NCI-H146 (cell line): ENCODE measurements around the gene PLXND1.
"Not testable (repeated sequence)": the region's sequence is repeated elsewhere in the genome, so short reads cannot be mapped to it uniquely, and the experiment has no call there.

Experiments used
- DNase-seq: peaks from one replicate; lab custom pipeline; 2025; lab: John Stamatoyannopoulos, UW

The PLXND1 gene

DNA sequence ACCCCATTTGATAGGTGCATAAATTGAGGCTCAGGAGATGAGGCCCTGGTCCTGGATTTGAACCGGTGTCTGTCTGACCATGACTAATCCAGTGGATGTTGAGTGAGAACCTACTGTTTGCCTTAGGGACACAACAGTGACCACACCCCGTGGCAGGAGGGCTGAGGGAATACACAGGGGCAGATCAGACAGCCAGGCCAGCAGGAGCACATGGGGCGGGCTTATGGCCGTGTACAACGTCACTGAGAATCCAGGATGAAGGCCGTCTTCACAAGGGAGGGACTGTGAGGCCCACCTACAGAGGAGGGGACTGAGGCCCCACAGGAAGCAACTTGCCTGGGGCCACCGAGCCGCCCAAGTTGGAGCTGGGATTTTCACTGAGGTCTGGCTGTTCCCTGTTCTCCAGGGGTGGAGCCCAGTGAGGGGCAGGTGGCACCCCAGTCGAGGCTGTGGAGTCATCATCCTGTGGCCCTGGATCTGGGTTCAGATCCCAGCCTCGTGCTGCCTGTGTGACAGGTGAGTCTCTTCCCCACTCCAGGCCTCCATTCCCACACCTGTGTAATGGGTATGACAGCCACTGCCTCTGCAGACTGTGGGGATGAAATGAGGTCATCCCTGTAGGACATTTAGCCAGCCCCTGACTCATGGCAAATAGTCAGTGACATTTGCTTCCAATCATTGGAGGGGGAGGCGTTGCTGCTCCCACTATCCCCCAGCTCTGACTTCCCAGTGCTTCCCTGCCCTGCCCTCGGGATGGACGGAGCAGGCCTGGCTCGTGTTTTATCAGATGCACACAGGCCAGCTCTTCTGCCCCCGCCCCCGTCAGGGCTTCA lies 6.3 kb upstream of the PLXND1 start:
- DNase-seq, result no peak

DNA sequence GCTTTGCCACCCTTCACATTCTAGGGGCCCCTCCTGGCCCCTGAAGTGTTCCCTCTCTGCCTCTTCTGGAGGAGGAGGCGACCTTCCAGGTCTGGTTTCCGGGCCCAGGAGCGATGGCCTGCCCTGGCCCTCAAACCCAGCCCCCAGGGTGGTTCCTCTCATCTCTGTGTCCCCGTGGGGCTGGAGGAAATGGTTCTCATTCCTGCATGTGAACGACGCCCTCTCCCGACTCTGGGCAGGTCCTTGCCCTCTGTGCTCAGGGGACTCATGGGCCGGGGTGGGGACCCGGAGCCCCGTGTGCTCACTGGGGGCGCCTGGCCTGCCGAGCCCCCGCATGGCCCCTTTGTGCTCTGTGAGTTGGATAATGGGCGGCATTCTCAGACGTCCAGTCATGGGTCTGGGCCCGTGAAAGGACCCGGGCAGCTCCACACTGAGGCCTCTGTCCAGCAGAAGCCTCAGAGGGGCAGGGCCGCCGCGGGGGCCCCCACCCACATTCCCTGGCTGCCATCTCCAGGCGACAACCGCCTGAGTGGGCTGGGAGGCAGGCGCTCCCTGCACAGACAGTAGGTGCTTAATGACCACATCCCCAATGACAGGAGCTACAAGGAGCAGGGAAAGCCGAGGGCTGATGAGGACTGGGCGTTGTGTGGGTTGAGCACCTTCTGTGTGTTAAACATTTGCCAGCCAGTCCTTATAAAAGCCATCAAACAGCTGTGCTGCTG lies 5.5 kb upstream of the PLXND1 start:
- no peak for DNase-seq

DNA sequence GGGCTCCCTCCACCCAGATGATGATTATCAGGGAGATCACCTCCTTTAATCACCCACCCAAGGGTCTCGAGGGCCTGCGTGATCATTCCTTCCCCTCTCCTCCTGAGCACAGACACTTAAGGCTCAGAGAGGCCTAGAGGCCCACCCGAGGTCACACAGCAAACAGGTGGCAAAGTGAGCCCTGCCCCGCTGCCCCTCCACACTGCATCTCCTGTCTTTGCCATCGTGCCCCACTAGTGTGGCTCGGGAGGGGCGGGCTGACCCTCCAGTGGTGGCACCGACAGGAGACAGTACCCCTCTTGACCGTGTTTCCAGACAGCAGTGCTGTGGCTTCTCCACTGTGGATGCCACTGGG lies 4.9 kb upstream of the PLXND1 start:
- DNase-seq, result no peak

- DNase-seq, result not testable (repeated sequence)
These were observed 4.4 kb upstream of the PLXND1 start for GRCh38 chr3:129610794-129611445.

GRCh38 chr3:129610276-129610675 lies 3.8 kb upstream of the PLXND1 start:
- DNase-seq, result no peak

DNA sequence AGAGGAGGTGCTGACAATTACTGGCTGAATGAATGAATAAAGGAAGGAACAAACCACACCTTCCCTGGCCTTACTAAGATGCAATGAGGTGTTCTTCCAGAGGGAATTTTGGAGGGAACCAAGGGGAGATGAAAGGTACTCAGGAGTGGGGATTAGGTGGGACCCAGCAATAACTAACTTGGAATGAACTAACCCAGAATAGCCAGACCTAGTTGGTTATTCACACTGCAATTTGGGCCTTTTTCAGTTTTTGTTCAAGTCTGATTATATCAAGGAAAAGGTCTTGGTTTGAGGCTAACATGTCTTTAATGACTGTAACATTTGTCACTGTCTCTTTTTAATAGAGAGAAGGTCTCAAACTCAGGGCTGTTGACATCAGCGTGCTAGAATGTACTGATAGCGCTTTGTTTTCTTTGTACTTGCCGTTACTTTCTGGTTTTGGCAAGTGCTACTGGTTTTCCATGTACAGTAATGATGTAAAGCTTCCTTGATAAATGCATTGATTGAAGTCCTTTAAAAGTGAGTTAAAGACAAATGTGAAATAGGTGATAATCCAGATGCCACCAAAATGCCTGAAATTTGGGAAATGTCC lies 3.2 kb upstream of the PLXND1 start:
- DNase-seq, result no peak

- DNase-seq, result no peak
These were observed 2.6 kb upstream of the PLXND1 start for GRCh38 chr3:129608936-129609590.

DNA sequence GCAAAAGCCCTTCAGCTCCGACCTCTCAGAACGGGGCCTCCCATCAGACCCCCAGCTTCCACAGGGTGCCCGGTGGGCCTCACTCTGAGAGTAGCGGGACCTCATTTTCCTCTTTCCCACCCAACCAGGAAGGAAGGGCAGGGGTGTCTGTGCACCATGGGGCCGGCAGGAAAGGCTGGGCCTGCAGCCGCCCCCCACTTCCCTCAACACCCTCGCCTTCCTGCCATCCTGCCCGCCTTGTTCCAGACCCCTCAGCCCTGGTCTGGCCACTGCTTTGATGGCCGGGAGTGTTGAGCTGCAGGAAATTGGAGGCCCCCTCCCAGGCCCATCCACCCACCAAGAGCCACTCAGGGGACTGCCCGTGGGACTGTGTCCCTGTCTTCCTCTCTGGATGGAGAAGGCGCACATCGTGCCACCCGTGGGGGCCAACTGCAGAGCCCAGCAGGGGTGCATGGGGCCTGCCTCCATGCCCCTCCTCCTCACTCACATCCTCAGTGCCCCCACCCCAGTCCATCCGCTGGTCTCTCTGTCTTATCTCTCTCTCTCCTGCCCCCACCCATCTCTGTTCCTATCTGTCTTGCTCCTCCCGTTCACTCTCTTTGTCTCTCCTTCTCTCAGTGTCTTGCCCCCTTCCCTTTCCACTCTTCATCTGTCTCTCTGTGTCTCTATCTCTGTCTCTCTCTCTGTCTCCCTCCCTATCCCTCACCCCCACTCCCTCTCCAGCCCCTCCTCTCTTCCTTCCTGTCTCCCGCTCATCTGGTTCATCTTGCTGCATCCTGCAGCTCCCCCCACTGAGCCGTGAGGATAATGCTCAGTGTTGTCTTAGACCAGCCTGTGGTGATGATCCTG lies 1.8 kb upstream of the PLXND1 start:
- peak; percentile 52 for DNase-seq

DNA sequence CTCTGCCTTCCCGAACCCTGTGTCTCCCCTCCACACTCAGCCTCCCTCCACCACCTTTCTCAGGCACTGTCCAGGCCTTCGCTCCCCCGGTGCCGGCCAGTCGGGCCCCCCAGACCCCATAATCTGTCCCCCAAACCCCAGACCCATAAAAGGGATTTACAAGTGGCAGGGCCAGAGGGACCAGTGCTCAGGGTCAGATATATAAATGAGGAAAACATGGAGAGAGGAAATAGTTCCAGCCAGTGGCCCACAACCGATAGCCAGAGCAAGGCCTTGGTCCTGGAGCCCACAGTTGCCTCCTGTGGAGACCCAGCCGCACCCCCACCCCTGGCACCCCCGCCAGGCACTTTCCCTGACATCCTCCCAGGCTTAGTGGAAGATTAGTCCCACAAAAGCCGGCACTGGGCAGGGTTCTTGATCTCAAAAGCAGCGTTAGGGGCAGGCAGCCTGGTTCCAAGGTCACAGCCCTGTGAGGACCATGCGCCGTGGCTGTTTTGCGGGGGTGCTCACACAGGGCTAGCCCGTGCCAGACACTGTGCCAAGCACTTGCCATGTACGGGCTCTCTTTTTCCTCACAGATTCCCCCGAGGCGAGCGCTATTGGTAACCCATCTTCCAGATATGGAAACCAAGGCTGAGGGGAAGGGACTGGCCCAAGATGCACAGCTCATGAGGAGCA lies 1.1 kb upstream of the PLXND1 start:
- DNase-seq, result no peak

GRCh38 chr3:129605922-129606635 lies 397 bp downstream of the PLXND1 start:
- DNase-seq, result peak; percentile 78

DNA sequence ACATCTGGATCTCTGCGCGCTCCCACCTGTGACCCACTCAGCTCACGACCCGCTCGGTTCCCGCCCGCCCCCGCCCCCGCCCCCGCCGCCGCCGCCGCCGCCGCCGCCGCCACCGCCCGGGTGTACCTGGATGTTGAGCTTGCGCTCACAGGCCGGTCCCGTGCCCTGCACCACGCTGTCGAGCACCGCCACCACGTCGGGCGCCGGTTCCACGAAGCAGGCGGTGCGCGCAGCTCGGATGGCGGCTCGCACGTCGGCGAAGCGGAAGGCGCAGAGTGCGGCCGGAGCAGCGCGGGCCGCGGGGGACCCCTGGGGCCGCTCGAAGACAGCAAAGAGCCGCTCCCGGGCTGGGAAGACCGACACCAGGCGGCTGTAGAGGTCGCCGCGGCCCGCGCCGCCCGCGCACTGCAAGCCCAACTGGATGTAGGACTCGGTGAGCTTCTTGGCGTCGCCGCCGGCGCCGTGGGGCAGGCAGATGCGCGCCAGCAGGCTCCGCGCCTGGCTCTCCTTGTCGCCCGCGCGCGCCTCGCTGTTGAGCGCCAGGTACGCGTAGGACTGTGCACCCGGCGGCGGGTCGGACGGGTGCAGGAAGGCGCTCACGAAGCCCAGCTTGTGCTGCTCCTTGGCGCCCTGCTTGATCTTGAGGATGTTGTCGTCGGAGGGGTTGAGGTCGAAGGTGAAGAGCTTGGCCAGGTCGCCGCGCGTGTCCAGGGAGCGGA lies 1.1 kb downstream of the PLXND1 start:
- DNase-seq, result peak; percentile 78

GRCh38 chr3:129604767-129605166 lies 1.7 kb downstream of the PLXND1 start:
- peak; percentile 37 for DNase-seq

GRCh38 chr3:129603991-129604749 lies 2.3 kb downstream of the PLXND1 start:
- no peak for DNase-seq

DNA sequence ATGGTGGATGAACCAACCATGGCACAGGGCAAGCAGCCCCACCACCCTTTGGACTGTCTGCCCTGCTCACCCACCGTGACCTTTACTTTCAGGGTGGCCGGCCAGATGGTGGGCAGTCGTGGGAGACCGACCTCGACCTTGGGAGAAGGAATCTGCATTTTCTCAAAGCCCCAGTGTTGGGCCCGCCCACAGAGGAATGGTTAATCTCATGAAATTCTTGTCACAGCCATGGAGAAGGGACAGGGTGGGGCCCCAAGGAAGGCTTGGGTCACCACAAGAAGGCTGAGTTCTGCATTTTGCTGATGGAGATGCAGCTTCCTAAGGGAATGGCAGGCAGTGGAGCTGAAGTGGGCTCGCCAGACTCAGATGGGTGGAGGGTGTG lies 2.9 kb downstream of the PLXND1 start:
- DNase-seq, result no peak

DNA sequence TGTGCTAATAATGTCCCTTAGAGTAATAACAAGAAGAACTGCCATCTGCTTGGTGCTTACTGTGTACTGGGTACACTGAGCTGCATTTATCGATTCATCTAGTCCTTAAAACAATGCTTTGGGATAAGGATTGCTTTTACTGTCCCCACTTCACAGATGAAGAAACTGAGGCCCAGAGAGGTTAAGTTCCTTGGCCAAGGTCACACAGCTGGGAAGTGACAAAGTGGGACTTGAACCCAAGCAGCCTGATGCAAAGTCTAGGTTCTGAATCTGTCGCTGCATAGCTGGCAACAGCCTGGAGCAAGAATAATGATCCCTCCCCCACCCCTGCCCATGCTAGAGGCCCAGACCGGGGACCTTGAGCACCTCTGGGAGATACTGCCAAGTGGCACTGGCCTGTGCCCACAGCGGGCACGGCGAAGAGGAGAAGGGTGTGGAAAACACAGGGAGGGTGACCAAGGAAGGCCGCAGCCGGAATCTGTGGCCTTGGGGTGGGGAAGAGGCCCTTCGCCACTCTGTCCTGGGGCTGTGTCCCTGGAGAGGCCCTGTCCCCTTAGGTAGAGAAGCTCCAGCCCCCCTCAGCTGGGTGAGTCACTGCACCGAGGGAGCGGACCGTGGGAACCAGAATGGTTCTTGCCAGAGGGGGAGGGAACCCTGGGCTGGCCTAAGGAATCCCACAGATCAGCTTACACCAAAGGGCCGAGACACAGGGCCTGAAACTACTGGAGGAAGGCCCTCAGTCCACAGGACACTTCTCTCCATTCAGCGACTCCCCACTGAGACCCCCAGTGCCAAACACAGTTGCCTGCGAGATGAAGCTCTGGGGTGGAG lies 3.5 kb downstream of the PLXND1 start:
- DNase-seq, result no peak

GRCh38 chr3:129602309-129602708 lies 4.2 kb downstream of the PLXND1 start:
- no peak for DNase-seq

DNA sequence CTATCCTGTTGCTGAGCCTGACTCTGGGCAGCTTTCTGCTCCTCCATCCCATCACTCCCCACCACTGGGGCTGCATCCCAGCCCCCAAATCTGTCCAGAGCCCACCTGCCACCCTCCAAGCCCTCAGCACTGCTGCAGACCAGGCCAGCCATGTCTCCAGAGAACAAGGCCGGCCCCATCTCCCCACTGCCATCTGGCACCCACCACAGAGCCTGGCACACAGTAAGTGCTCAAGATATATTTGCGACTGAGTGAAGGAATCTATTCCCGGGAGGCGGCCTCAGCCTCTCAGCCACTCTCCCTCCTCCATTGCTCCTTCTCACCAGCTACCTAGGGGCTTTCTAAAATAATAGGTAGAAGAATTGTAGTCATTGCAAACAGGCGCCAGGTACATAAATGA lies 4.8 kb downstream of the PLXND1 start:
- no peak for DNase-seq

DNA sequence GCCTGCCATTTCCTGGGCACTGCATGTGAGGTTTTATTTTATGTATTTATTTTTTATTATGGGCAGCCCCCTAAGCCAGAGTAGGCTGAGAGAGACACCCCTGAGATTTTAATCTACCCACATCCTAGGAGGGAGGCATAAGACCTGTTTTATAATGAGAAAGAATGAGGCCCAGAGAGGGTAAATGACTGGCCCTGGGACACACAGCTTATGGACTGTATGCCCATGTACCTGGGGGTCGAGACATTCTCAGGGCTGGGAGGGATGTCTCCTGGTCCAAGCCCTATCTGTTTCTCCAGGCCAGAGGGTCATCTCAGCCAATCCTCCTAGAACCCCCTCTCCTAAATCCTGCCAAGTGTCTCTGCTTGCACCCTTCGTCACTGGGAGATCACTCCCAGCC lies 6.1 kb downstream of the PLXND1 start:
- no peak for DNase-seq
